Measurements from ENCODE around the gene TSPAN9.

TSPAN9 gene

GRCh38 chr12:3335078-3335487 lies 257.9 kb downstream of the TSPAN9 start:
- H3K4me3 ChIP-seq (ENCODE audit: low read depth, low read length): no peak overlapping the region
- no peak for DNase-seq (ENCODE audit: low read depth)
- no peak for TF ChIP-seq CTCF (conservative IDR thresholded peaks at IDR 0.05; ENCODE audit: low read depth, low read length)
